H1 (cell line): ENCODE data around the gene MTCH2. TPM values are rescaled to one million over a fixed set of nuclear protein-coding genes. Genes with fewer than 3 reads are reported as not detected.

Experiments used
- HDAC2 ChIP-seq, 2 experiments: fragments of 300-600 bp in 1 of 2; sonication (generic) in 1 of 2; IDR thresholded peaks; 2 replicates each; pipeline ENCODE4 v1.6.1; 2011 to 2012; ENCODE audit warnings: low read depth in 2 of 2, low read length in 2 of 2, mild to moderate bottlenecking in 2 of 2, moderate library complexity in 2 of 2, borderline replicate concordance in 1 of 2, inconsistent platforms in 1 of 2
- MAFK ChIP-seq: IDR thresholded peaks from 2 replicates; pipeline ENCODE4 v1.6.1; 2012; ENCODE audit warnings: low read depth, mild to moderate bottlenecking, improper control_type of control experiment, low read length
- polyA plus RNA-seq, 7 experiments: library from polyadenylated mRNA; depleted of rRNA in 3 of 7; stranded (reverse) in 5 of 7; unstranded in 2 of 7; fragments of >200 nt in 5 of 7; fragments of 200-250 nt in 2 of 7; gene quantifications; 1 replicate in 5 of 7; 2 replicates in 1 of 7; 4 replicates in 1 of 7; pipeline versions ENCODE4 v1.2.1 to v1.2.3, GENCODE V29; 2011 to 2013; ENCODE audit warnings: missing spikeins in 2 of 7, mixed read lengths in 2 of 7
- total RNA-seq: library from RNA; stranded (reverse); fragmentation: NEBNext Ultra II Directional; extraction: Animal tissue kit (Norgen Biotek cat#: 25700); gene quantifications from 2 replicates; pipeline ENCODE4 v1.2.1, GENCODE V29; 2021
- TF ChIP-seq, protein P1 (sequence below): IDR thresholded peaks from 2 replicates; pipeline ENCODE4 v1.6.1; 2011; ENCODE audit warnings: low read length, improper control_type of control experiment

MTCH2 gene
- total and polyA plus RNA-seq, 2 of the 8 experiments (the other 6 are each of a cell fraction or from before 2014, with no cell fraction given): 157 to 171 TPM

DNA sequence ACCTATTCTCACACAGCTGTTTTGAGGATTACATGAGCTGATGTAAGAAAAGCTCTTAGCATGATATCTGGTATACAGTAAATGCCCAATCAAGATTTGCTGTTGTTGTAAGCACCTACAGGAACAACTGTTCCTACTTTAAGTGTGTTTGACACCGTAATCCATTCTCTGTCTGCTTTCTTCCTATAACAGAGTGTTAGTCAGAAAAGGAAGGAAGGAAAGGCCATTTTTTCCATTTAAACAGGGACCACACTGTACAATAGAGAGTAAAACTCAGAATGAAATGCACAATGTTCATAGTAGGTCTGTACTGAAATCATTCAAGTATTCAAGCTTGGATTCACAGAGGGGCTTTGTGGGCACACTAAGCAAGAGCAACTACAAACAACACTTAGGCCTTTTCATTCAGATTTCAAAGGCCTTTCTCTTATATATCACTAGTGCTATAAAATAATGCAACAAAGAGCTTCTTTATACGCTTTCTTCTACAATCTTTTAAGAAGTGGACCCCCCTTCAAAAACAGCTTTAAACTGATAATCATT lies 21.5 kb downstream of the MTCH2 start (continued):
- no peak for TF ChIP-seq MAFK
- TF ChIP-seq, protein P1, sequence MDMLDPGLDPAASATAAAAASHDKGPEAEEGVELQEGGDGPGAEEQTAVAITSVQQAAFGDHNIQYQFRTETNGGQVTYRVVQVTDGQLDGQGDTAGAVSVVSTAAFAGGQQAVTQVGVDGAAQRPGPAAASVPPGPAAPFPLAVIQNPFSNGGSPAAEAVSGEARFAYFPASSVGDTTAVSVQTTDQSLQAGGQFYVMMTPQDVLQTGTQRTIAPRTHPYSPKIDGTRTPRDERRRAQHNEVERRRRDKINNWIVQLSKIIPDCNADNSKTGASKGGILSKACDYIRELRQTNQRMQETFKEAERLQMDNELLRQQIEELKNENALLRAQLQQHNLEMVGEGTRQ: no peak
- no peak for TF ChIP-seq HDAC2 (IDR thresholded peaks at IDR 0.05; ENCODE audit: borderline replicate concordance in 1 of 2, low read depth in 2 of 2, low read length in 2 of 2)
